LNCaP clone FGC (cell line): ENCODE measurements around the gene TRAPPC5.
A peak's percentile ranks its signal among the peaks of the same experiment; 100 is the strongest.

ENCODE experiments used
- DNase-seq: peaks from one replicate; pipeline ENCODE4 v3.0.0-alpha.2; 2011; ENCODE audit warnings: low read depth
- H3K4me3 ChIP-seq: 2 replicates; pipeline ENCODE4 v1.5.1; 2011; ENCODE audit warnings: mild to moderate bottlenecking, low read depth, low read length, control low read depth
- CTCF ChIP-seq: IDR thresholded peaks from 2 replicates; pipeline ENCODE4 v1.5.1; 2012; ENCODE audit warnings: mild to moderate bottlenecking; ENCODE audit not compliant: control insufficient read depth, insufficient read depth; ENCODE audit errors: extremely low read depth

The TRAPPC5 gene

GRCh38 chr19:7645656-7646425 is 34.8 kb upstream of the TRAPPC5 start:
- H3K4me3 ChIP-seq: no peak overlapping the region
- no peak for TF ChIP-seq CTCF
- no peak for DNase-seq

- TF ChIP-seq CTCF: no peak
- H3K4me3 ChIP-seq: no peak overlapping the region
- DNase-seq: no peak
These were observed 34.3 kb upstream of the TRAPPC5 start for GRCh38 chr19:7646426-7646700.

DNA sequence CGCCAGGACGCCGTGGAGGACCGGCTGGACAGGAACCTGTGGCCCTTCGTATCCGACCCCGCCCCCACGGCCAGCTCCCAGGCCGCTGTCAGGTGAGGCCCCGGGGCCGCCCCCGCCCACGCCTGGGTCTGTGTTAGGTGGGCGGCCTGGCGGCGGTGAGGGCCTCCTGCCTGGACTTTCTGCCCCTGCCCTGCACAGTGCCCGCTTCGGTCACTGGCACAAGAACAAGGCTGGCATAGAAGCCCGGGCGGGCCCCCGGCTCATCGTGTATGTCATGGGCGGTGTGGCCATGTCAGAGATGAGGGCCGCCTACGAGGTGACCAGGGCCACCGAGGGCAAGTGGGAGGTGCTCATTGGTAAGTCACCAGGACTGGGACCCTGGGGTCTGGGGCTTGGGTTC is 33.5 kb upstream of the TRAPPC5 start:
- TF ChIP-seq CTCF: no peak
- H3K4me3 ChIP-seq: no peak overlapping the region
- DNase-seq: no peak

DNA sequence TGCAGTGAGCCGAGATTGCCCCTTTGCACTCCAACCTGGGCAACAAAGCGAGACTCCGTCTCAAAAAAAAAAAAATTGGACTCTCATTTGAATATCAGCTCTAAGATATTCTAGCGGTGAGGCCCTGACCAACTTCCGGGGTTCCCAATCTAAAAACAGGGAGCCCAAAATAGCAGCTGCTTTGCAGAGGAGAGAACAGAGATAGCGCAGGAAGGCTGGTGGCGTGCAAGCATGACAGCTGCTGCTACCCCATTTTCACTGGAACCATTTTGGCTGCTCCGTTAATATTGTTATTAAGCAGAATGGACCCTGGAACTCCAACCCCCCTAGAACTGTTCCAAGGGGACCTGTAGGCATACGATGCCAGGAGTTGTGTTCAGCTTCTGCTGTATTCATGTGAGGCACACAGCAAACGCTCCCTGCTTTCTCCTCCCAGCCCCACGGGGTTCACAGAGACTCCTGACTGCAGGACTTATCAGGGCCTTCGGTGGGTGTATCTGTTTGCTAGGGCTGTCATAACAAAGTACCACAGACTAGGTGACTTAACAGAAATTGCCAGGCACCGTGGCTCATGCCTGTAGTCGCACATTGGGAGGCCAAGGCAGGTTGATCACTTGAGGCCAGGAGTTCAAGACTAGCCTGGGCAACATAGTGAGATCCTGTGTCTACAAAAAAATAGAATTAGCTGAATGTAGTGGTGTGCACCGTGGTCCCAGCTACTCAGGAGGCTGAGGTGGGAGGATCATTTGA is 32.2 kb upstream of the TRAPPC5 start:
- TF ChIP-seq CTCF: no peak
- H3K4me3 ChIP-seq: no peak overlapping the region
- no peak for DNase-seq

DNA sequence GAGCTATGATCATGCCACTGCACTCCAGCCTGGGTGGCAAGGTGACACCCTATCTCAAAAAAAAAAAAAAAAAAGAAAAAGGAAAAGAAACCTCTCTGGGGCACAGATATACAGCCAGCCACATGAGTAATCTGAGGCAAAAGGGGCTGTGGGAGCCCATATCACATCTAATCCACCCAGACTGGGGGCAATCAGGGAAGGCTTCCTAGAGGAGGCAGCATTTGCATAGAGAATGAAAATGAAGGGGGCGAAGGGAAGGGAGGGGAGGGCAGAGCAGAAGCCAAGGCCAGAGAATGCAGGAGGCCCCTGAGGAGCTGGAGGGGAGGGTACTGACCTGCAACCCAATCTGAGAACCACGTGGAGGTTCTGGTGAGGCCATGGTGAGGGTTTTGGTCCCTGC is 30.5 kb upstream of the TRAPPC5 start:
- no peak overlapping the region for H3K4me3 ChIP-seq
- TF ChIP-seq CTCF: no peak
- DNase-seq: no peak

- peak; percentile 75 for TF ChIP-seq CTCF
- H3K4me3 ChIP-seq: peak overlapping the region; percentile 35
- DNase-seq: peak; percentile 86
These were observed 28.5 kb upstream of the TRAPPC5 start for GRCh38 chr19:7652061-7652641.
